OCI-LY3 (cell line): ENCODE results near the gene EPN2.

Experiments used
- CTCF ChIP-seq: fragments of 200-600, 300-600 bp; sonication (generic); IDR thresholded peaks from 2 replicates; pipeline ENCODE4 v1.5.1; 2014; ENCODE audit warnings: antibody characterized with exemption, low read length, low read depth
- EZH2phosphoT487 ChIP-seq: fragments of 200-600 bp; shearing (Covaris generic); IDR thresholded peaks from 2 replicates; pipeline ENCODE4 v1.6.1; 2018; ENCODE audit warnings: antibody characterized with exemption, mixed run types, low read depth

DNA sequence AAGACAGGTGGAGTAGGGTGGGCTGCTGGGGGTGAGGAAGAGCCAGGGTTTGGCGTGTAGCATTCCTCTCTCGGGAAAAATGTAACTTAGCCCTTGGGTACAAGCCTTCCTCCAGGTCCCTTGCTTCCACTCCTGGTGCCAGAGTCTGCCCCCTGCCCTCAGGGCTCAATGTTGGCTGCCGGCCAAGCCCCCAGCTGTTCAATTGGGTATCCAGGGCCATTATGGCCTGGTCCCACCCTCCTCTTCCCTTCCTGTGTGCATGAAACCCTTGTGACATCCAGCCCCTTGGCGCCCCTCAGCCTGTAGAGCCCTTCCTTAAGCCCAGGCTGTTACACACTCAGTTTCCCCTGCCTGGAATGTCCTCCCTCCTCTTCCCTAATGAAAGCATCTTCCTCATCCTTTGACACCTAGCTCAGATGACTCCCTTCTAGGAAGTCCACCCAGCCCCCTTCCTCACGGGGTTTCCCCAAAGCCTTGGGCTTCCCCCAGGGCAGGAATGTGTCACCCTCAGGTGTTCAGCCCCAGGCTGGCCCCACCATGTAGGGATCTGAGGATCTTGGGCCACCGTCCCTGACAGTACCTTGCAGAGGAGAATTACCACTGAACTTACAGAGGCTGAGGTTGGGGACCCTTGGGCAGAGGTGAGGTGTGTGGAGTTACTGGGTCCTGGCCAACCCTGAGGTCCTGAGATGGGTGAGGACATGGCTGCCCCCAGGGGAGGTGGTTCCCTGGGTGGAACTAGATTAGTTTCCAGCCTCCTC is 95.4 kb downstream of the EPN2 start:
- TF ChIP-seq CTCF: no peak
- TF ChIP-seq EZH2phosphoT487: no peak
